HL-60 (cell line): Measurements from ENCODE around the gene PERP.

Experiments used
- POLR2AphosphoS5 ChIP-seq: IDR thresholded peaks from 2 replicates; pipeline ENCODE4 v1.6.1; 2012; ENCODE audit warnings: low read depth
- TF ChIP-seq, protein P1 (sequence below): IDR thresholded peaks from one replicate; pipeline ENCODE4 v1.5.1; 2011; ENCODE audit warnings: low read length, control low read depth, inconsistent platforms; ENCODE audit not compliant: insufficient read depth
- TF ChIP-seq, protein P2 (sequence below): IDR thresholded peaks from 2 replicates; pipeline ENCODE4 v1.6.1; 2012; ENCODE audit warnings: low read depth; ENCODE audit not compliant: insufficient replicate concordance

DNA sequence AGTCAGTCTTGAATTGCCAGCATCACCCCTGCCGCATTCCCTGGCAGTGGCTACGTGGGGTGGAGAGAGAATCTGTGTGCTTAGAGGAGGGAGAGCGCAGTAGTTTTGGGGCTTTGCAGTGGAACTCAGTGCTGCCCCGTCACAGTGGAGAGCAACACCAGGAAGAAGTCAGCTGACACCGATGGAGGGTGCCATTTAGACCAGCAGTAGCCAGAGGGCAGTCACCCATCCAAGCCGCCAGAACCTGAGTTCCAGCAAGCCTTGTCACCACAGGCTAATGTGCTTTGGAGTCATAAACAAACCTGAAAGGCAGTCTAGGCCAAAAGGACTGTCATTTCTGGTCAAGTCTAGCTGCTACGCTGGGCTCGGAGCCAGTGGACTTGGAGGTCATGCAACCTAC, 22.0 kb upstream of the PERP start:
- TF ChIP-seq, protein P1, sequence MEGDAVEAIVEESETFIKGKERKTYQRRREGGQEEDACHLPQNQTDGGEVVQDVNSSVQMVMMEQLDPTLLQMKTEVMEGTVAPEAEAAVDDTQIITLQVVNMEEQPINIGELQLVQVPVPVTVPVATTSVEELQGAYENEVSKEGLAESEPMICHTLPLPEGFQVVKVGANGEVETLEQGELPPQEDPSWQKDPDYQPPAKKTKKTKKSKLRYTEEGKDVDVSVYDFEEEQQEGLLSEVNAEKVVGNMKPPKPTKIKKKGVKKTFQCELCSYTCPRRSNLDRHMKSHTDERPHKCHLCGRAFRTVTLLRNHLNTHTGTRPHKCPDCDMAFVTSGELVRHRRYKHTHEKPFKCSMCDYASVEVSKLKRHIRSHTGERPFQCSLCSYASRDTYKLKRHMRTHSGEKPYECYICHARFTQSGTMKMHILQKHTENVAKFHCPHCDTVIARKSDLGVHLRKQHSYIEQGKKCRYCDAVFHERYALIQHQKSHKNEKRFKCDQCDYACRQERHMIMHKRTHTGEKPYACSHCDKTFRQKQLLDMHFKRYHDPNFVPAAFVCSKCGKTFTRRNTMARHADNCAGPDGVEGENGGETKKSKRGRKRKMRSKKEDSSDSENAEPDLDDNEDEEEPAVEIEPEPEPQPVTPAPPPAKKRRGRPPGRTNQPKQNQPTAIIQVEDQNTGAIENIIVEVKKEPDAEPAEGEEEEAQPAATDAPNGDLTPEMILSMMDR, result no peak
- TF ChIP-seq, protein P2, sequence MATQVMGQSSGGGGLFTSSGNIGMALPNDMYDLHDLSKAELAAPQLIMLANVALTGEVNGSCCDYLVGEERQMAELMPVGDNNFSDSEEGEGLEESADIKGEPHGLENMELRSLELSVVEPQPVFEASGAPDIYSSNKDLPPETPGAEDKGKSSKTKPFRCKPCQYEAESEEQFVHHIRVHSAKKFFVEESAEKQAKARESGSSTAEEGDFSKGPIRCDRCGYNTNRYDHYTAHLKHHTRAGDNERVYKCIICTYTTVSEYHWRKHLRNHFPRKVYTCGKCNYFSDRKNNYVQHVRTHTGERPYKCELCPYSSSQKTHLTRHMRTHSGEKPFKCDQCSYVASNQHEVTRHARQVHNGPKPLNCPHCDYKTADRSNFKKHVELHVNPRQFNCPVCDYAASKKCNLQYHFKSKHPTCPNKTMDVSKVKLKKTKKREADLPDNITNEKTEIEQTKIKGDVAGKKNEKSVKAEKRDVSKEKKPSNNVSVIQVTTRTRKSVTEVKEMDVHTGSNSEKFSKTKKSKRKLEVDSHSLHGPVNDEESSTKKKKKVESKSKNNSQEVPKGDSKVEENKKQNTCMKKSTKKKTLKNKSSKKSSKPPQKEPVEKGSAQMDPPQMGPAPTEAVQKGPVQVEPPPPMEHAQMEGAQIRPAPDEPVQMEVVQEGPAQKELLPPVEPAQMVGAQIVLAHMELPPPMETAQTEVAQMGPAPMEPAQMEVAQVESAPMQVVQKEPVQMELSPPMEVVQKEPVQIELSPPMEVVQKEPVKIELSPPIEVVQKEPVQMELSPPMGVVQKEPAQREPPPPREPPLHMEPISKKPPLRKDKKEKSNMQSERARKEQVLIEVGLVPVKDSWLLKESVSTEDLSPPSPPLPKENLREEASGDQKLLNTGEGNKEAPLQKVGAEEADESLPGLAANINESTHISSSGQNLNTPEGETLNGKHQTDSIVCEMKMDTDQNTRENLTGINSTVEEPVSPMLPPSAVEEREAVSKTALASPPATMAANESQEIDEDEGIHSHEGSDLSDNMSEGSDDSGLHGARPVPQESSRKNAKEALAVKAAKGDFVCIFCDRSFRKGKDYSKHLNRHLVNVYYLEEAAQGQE, result no peak
- TF ChIP-seq POLR2AphosphoS5, result no peak
